ENCODE results near the gene RBMY1E.
"Not testable (repeated sequence)": the region's sequence is repeated elsewhere in the genome, so short reads cannot be mapped to it uniquely, and the experiment has no call there.

RBMY1E gene

GRCh38 chrY:21917932-21918331 is at the start of gene RBMY1E:
Gene RBMY1E, minus strand, starts transcription at chrY:21918032. Its CDS starts 1,978 bp downstream, at chrY:21916054.
- not testable (repeated sequence) for DNase-seq

DNA sequence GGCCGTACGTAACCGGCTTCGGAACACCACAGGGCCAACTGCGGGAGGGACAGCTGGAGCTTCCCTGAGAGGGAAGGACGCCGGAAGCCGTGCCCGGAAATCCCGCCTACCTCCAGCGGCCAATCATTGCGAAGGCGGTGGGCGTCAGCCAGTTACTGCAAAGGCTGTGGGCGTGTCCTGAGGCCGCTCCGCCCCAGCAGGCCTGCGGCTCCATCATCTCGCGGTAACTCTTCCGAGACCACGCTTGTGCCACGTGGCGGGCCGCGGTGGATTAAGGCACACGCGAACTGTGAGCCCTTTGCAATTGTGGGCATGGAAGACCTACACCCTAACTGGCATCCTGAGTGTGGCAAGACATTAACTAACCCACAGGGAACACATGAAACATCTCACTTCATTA is 23.4 kb downstream of the RBMY1E start, which contains the start of gene RBMY1D:
Gene RBMY1D (minus strand): TSS at position 101 of the 400 bp plus-strand sequence. CDS start 2,013 bp downstream, outside the sequence.
- DNase-seq = not testable (repeated sequence)

GRCh38 chrY:21869407-21870076 is 48.3 kb downstream of the RBMY1E start:
- DNase-seq = not testable (repeated sequence)
